HepG2 (cell line): ENCODE data around the gene DPH1. TPM values are rescaled to one million over a fixed set of nuclear protein-coding genes. Genes with fewer than 3 reads are reported as not detected.

Experiments used
- BCL6 ChIP-seq: IDR thresholded peaks from 2 replicates; pipeline ENCODE4 v1.6.1; 2016; ENCODE audit warnings: missing genetic modification reagents, missing compliant biosample characterization
- GATAD1 ChIP-seq: IDR thresholded peaks from 2 replicates; pipeline ENCODE4 v1.6.1; 2016; ENCODE audit warnings: missing genetic modification reagents, missing compliant biosample characterization
- HINFP ChIP-seq: sonication (generic); formaldehyde crosslinking; IDR thresholded peaks from 2 replicates; pipeline ENCODE4 v1.4.0; 2020; ENCODE audit warnings: low read depth, mild to moderate bottlenecking, missing genetic modification reagents
- HOXA7 ChIP-seq: sonication (generic); formaldehyde crosslinking; IDR thresholded peaks from 2 replicates; pipeline ENCODE4 v1.8.1; 2022; ENCODE audit warnings: mild to moderate bottlenecking, missing genetic modification reagents, moderate library complexity
- LCORL ChIP-seq, 2 experiments: fragments of 450-650 bp in 1 of 2; sonication (generic) in 1 of 2; formaldehyde crosslinking in 1 of 2; IDR thresholded peaks; 2 replicates each; pipeline versions ENCODE4 v1.5.0 to v1.6.1; 2017 to 2020; ENCODE audit warnings: antibody characterized with exemption in 1 of 2, missing genetic modification reagents in 1 of 2
- MIER2 ChIP-seq: IDR thresholded peaks from 2 replicates; pipeline ENCODE4 v1.6.1; 2016; ENCODE audit warnings: missing biosample characterization, missing genetic modification reagents
- MTA1 ChIP-seq: sonication (generic); formaldehyde crosslinking; IDR thresholded peaks from 2 replicates; pipeline ENCODE4 v1.4.0; 2020; ENCODE audit warnings: missing genetic modification reagents, mild to moderate bottlenecking, borderline replicate concordance
- MTF2 ChIP-seq: sonication (generic); formaldehyde crosslinking; IDR thresholded peaks from 2 replicates; pipeline ENCODE4 v1.5.0; 2020; ENCODE audit warnings: missing genetic modification reagents, borderline replicate concordance
- NR0B2 ChIP-seq: sonication (generic); formaldehyde crosslinking; IDR thresholded peaks from 2 replicates; pipeline ENCODE4 v1.4.0; 2020; ENCODE audit warnings: mild to moderate bottlenecking, missing genetic modification reagents
- RBFOX2 ChIP-seq: fragments of 200-400 bp; formaldehyde crosslinking; IDR thresholded peaks from 2 replicates; pipeline ENCODE4 v1.6.1; 2017; ENCODE audit warnings: low read depth, mild to moderate bottlenecking, low read length
- SALL2 ChIP-seq: sonication (generic); formaldehyde crosslinking; IDR thresholded peaks from 2 replicates; pipeline ENCODE4 v1.8.1; 2023; ENCODE audit warnings: mild to moderate bottlenecking, missing genetic modification reagents, inconsistent platforms
- STAT5B ChIP-seq: sonication (generic); formaldehyde crosslinking; IDR thresholded peaks from 2 replicates; pipeline ENCODE4 v1.4.0; 2020; ENCODE audit warnings: missing genetic modification reagents
- TFDP1 ChIP-seq: IDR thresholded peaks from 2 replicates; pipeline ENCODE4 v1.6.1; 2016; ENCODE audit warnings: missing compliant biosample characterization, missing genetic modification reagents, borderline replicate concordance
- UBTF ChIP-seq: sonication (generic); formaldehyde crosslinking; IDR thresholded peaks from 2 replicates; pipeline ENCODE4 v1.4.0; 2020; ENCODE audit warnings: mild to moderate bottlenecking, missing genetic modification reagents
- ZBTB34 ChIP-seq: sonication (generic); formaldehyde crosslinking; IDR thresholded peaks from 2 replicates; pipeline ENCODE4 v1.8.0; 2022; ENCODE audit warnings: mild to moderate bottlenecking, missing genetic modification reagents
- ZC3H13 ChIP-seq: sonication (generic); formaldehyde crosslinking; IDR thresholded peaks from 2 replicates; pipeline ENCODE4 v1.8.1; 2023; ENCODE audit warnings: mild to moderate bottlenecking, missing genetic modification reagents, moderate library complexity
- ZFY ChIP-seq: sonication (generic); formaldehyde crosslinking; IDR thresholded peaks from 2 replicates; pipeline ENCODE4 v1.4.0; 2020; ENCODE audit warnings: missing genetic modification reagents
- ZNF484 ChIP-seq: sonication (generic); formaldehyde crosslinking; IDR thresholded peaks from 2 replicates; pipeline ENCODE4 v1.5.1; 2020; ENCODE audit warnings: mild to moderate bottlenecking, low read depth, missing genetic modification reagents, borderline replicate concordance
- ZNF713 ChIP-seq: sonication (generic); formaldehyde crosslinking; IDR thresholded peaks from 2 replicates; pipeline ENCODE4 v1.4.0; 2020; ENCODE audit warnings: mild to moderate bottlenecking, missing genetic modification reagents
- ZSCAN5A ChIP-seq: sonication (generic); formaldehyde crosslinking; IDR thresholded peaks from 2 replicates; pipeline ENCODE4 v1.8.0; 2022; ENCODE audit warnings: mild to moderate bottlenecking, missing genetic modification reagents, borderline replicate concordance
- polyA plus RNA-seq, 8 experiments: library from polyadenylated mRNA; depleted of rRNA in 3 of 8; stranded (reverse) in 7 of 8; unstranded in 1 of 8; fragments of >200 nt; fragmentation: Illumina TruSeq in 4 of 8; extraction: Trizol in 4 of 8; gene quantifications; 2 replicates each; pipeline versions ENCODE4 v1.2.1 to v1.2.3, GENCODE V29; 2011 to 2016; ENCODE audit warnings: low read depth in 4 of 8, missing spikeins in 1 of 8, mixed read lengths in 1 of 8; ENCODE audit not compliant: insufficient read depth in 1 of 8
- total RNA-seq, 5 experiments: library from RNA; depleted of rRNA; stranded (reverse); fragments of >200 nt; fragmentation: Illumina TruSeq; extraction: Trizol; gene quantifications; 2 replicates each; pipeline ENCODE4 v1.2.3, GENCODE V29; 2016; ENCODE audit warnings: low read depth in 1 of 5

Gene DPH1
- total and polyA plus RNA-seq, 2 of the 13 experiments (the other 11 are each of a cell fraction or from before 2014, with no cell fraction given) = 25.3 to 42.8 TPM

- TF ChIP-seq ZBTB34 (CRISPR knock-in tag) (no peak), HOXA7 (CRISPR knock-in tag) (no peak), MIER2 (no peak), LCORL (IDR thresholded peaks at IDR 0.05) (no peak), LCORL (CRISPR knock-in tag; IDR thresholded peaks at IDR 0.05) (peak; percentile 53; the same call in 1 of the 2 replicates), ZC3H13 (CRISPR knock-in tag) (peak; percentile 32; the same call in 1 of the 2 replicates), STAT5B (CRISPR knock-in tag) (no peak), TFDP1 (CRISPR knock-in tag) (peak; percentile 78; the same call in 1 of the 2 replicates), ZSCAN5A (0 out of 2 replicates have a peak, but pooled peaks have one; percentile 30), NR0B2 (CRISPR knock-in tag) (no peak), ZNF484 (CRISPR knock-in tag) (no peak), MTA1 (CRISPR knock-in tag) (peak; percentile 21; the same call in 1 of the 2 replicates), MTF2 (CRISPR knock-in tag) (peak; percentile 93), UBTF (CRISPR knock-in tag) (peak; percentile 46), ZNF713 (CRISPR knock-in tag) (no peak), GATAD1 (CRISPR knock-in tag) (peak; percentile 25; the same call in 1 of the 2 replicates), ZFY (CRISPR knock-in tag) (peak; percentile 52; the same call in 1 of the 2 replicates), SALL2 (peak; percentile 55; the same call in 1 of the 2 replicates), BCL6 (CRISPR knock-in tag) (0 out of 2 replicates have a peak, but pooled peaks have one; percentile 17), RBFOX2 (peak; percentile 43; the same call in 1 of the 2 replicates), HINFP (CRISPR knock-in tag) (0 out of 2 replicates have a peak, but pooled peaks have one; percentile 19)
These were observed 24.7 kb downstream of the DPH1 start, which contains the start of gene HIC1 (continued) for GRCh38 chr17:2054512-2055291.
